HEK293 (cell line): Measurements from ENCODE around the gene CLDN7.
A peak's percentile ranks its signal among the peaks of the same experiment; 100 is the strongest.

Experiments
- CTCF ChIA-PET: fragments of 350-600 bp; formaldehyde crosslinking; extraction: SDS; loops from one replicate; lab custom pipeline; 2021; ENCODE audit warnings: antibody characterized with exemption; lab: Yijun Ruan, JAX
- POLR2A ChIA-PET: fragments of 300-600 bp; formaldehyde crosslinking; extraction: SDS; loops from one replicate; lab custom pipeline; 2020; ENCODE audit warnings: antibody characterized with exemption, inconsistent platforms; lab: Yijun Ruan, JAX
- H3K27ac ChIP-seq: fragments of 200-500 bp; sonication (Bioruptor generic); 2 replicates; pipeline ENCODE4 v1.5.1; 2014; ENCODE audit warnings: low read depth, low read length, control low read depth, inconsistent platforms; ENCODE audit errors: extremely low read depth
- H3K36me3 ChIP-seq, 2 experiments: fragments of 200-500 bp in 1 of 2; sonication (Bioruptor generic) in 1 of 2; 1 replicate in 1 of 2; 2 replicates in 1 of 2; pipeline ENCODE4 v1.5.1; 2014 to 2017; ENCODE audit warnings: inconsistent platforms in 2 of 2, low read length in 2 of 2; ENCODE audit not compliant: control insufficient read depth in 2 of 2, insufficient read depth in 1 of 2
- H3K4me1 ChIP-seq: fragments of 200-500 bp; sonication (Bioruptor generic); 2 replicates; pipeline ENCODE4 v1.5.1; 2014; ENCODE audit warnings: mild to moderate bottlenecking, low read length, inconsistent platforms; ENCODE audit not compliant: control insufficient read depth, insufficient read depth
- H3K4me3 ChIP-seq: 2 replicates; pipeline ENCODE4 v1.5.1; 2011; ENCODE audit warnings: low read depth, mild to moderate bottlenecking, control low read depth, low read length, moderate library complexity
- H3K9me3 ChIP-seq: fragments of 200-500 bp; sonication (Bioruptor generic); 2 replicates; pipeline ENCODE4 v1.5.1; 2014; ENCODE audit warnings: low read depth, low read length, inconsistent platforms; ENCODE audit not compliant: control insufficient read depth, insufficient read depth
- ELK4 ChIP-seq: IDR thresholded peaks from 2 replicates; pipeline ENCODE4 v1.6.1; 2011; ENCODE audit warnings: mild to moderate bottlenecking, low read depth, low read length, borderline replicate concordance
- GLIS2 ChIP-seq: fragments of 450-650 bp; formaldehyde crosslinking; IDR thresholded peaks from 2 replicates; pipeline ENCODE4 v1.5.1; 2016; ENCODE audit warnings: missing biosample characterization, missing genetic modification characterization
- HIC1 ChIP-seq: fragments of 450-650 bp; formaldehyde crosslinking; IDR thresholded peaks from 2 replicates; pipeline ENCODE4 v1.5.1; 2016; ENCODE audit warnings: missing biosample characterization, missing genetic modification characterization
- HOXA7 ChIP-seq: sonication (generic); formaldehyde crosslinking; IDR thresholded peaks from 2 replicates; pipeline ENCODE4 v1.8.1; 2022; ENCODE audit warnings: missing genetic modification reagents, borderline replicate concordance
- KLF10 ChIP-seq: fragments of 450-650 bp; IDR thresholded peaks from 2 replicates; pipeline ENCODE4 v1.5.1; 2018; ENCODE audit warnings: missing biosample characterization, mild to moderate bottlenecking, missing genetic modification characterization
- OVOL3 ChIP-seq: fragments of 450-650 bp; formaldehyde crosslinking; IDR thresholded peaks from 2 replicates; pipeline ENCODE4 v1.5.1; 2016; ENCODE audit warnings: missing biosample characterization, missing genetic modification characterization
- SCRT2 ChIP-seq: fragments of 450-650 bp; formaldehyde crosslinking; IDR thresholded peaks from 2 replicates; pipeline ENCODE4 v1.5.1; 2016; ENCODE audit warnings: missing biosample characterization, missing genetic modification characterization
- ZBTB44 ChIP-seq: fragments of 450-650 bp; IDR thresholded peaks from 2 replicates; pipeline ENCODE4 v1.5.1; 2018; ENCODE audit warnings: missing biosample characterization, mild to moderate bottlenecking, missing genetic modification characterization
- ZBTB6 ChIP-seq: fragments of 450-650 bp; formaldehyde crosslinking; IDR thresholded peaks from 2 replicates; pipeline ENCODE4 v1.5.1; 2017; ENCODE audit warnings: missing biosample characterization, missing genetic modification characterization
- ZNF10 ChIP-seq: fragments of 450-650 bp; formaldehyde crosslinking; IDR thresholded peaks from 2 replicates; pipeline ENCODE4 v1.5.1; 2017; ENCODE audit warnings: missing biosample characterization, missing genetic modification characterization
- ZNF19 ChIP-seq: fragments of 450-650 bp; formaldehyde crosslinking; IDR thresholded peaks from 2 replicates; pipeline ENCODE4; 2016; ENCODE audit warnings: missing biosample characterization, missing genetic modification characterization, low read depth
- ZNF23 ChIP-seq: fragments of 450-650 bp; formaldehyde crosslinking; IDR thresholded peaks from 2 replicates; pipeline ENCODE4 v1.5.1; 2016; ENCODE audit warnings: missing biosample characterization, missing genetic modification characterization, borderline replicate concordance
- ZNF473 ChIP-seq: fragments of 450-650 bp; formaldehyde crosslinking; IDR thresholded peaks from 2 replicates; pipeline ENCODE4 v1.5.1; 2017; ENCODE audit warnings: missing biosample characterization, missing genetic modification characterization
- ZNF561 ChIP-seq: fragments of 450-650 bp; IDR thresholded peaks from 2 replicates; pipeline ENCODE4 v1.5.1; 2018; ENCODE audit warnings: missing biosample characterization, missing genetic modification characterization, borderline replicate concordance
- ZNF658 ChIP-seq: fragments of 450-650 bp; formaldehyde crosslinking; IDR thresholded peaks from 2 replicates; pipeline ENCODE4; 2016; ENCODE audit warnings: missing biosample characterization, missing genetic modification characterization
- ZNF692 ChIP-seq: fragments of 450-650 bp; formaldehyde crosslinking; IDR thresholded peaks from 2 replicates; pipeline ENCODE4 v1.5.1; 2016; ENCODE audit warnings: missing biosample characterization, missing genetic modification characterization
- TF ChIP-seq, protein P1 (sequence below): fragments of 450-650 bp; formaldehyde crosslinking; IDR thresholded peaks from 2 replicates; pipeline ENCODE4 v1.5.1; 2016; ENCODE audit warnings: missing biosample characterization, missing genetic modification characterization, borderline replicate concordance
- TF ChIP-seq, protein P2 (sequence below): fragments of 450-650 bp; formaldehyde crosslinking; IDR thresholded peaks from 2 replicates; pipeline ENCODE4 v1.5.1; 2016; ENCODE audit warnings: missing biosample characterization, missing genetic modification characterization

Gene CLDN7

GRCh38 chr17:7222093-7222971 lies 39.9 kb downstream of the CLDN7 start (continued):
- TF ChIP-seq ELK4 (no peak), ZNF658 (tag by site-specific recombination) (no peak), KLF10 (tag by site-specific recombination) (no peak), OVOL3 (tag by site-specific recombination) (no peak), SCRT2 (tag by site-specific recombination) (peak; percentile 98), ZNF10 (tag by site-specific recombination) (no peak), ZNF561 (no peak), ZNF19 (tag by site-specific recombination) (no peak), ZNF692 (no peak), ZNF473 (tag by site-specific recombination) (no peak), HOXA7 (no peak)

DNA sequence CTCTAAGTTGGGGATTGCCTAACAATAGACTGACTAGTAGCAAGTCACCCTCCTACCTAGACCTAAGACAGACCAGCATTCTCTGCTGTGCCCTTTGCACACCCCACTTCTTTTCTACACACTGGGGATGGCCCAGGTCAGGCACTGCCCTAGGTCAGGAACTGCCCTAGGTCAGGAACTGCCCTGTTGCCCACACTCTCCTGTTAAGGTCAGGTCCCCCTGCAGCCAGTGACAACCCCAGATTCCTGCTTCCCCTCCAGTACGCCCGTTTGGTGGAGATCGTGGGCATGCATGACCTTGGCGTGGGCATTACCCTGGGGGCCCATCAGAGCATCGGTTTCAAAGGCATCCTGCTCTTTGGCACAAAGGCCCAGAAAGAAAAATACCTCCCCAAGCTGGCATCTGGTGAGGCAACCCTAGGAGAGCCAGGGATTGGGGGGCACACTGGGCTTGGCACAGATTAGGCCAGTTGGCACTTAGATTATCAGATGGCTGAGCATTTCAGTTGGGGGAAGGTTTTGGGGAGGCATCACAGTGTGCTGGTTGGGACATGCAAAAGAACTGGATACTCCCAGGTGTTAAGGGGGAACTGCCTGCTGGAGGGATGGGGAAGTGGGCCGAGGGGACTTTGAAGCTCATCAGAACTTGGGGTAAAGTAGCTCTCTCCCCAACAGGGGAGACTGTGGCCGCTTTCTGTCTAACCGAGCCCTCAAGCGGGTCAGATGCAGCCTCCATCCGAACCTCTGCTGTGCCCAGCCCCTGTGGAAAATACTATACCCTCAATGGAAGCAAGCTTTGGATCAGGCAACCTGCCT lies 40.8 kb downstream of the CLDN7 start:
- POLR2A ChIA-PET = interaction anchor here (0.5 to 9.8 kb wide), 19 partner anchors 7 to 936 kb away, joined by 3 to 284 read pairs (median 6); partner anchors contain the start of genes CTDNEP1, DVL2, ELP5 and GABARAP
- peak overlapping the region; percentile 49; the same call in 1 of the 2 replicates for H3K27ac ChIP-seq
- no peak for TF ChIP-seq KLF10 (tag by site-specific recombination)
- TF ChIP-seq ZBTB44 (tag by site-specific recombination) = no peak
- no peak for TF ChIP-seq ZNF23 (tag by site-specific recombination)
- peak; percentile 85 for TF ChIP-seq HIC1 (tag by site-specific recombination)
- TF ChIP-seq, protein P1, sequence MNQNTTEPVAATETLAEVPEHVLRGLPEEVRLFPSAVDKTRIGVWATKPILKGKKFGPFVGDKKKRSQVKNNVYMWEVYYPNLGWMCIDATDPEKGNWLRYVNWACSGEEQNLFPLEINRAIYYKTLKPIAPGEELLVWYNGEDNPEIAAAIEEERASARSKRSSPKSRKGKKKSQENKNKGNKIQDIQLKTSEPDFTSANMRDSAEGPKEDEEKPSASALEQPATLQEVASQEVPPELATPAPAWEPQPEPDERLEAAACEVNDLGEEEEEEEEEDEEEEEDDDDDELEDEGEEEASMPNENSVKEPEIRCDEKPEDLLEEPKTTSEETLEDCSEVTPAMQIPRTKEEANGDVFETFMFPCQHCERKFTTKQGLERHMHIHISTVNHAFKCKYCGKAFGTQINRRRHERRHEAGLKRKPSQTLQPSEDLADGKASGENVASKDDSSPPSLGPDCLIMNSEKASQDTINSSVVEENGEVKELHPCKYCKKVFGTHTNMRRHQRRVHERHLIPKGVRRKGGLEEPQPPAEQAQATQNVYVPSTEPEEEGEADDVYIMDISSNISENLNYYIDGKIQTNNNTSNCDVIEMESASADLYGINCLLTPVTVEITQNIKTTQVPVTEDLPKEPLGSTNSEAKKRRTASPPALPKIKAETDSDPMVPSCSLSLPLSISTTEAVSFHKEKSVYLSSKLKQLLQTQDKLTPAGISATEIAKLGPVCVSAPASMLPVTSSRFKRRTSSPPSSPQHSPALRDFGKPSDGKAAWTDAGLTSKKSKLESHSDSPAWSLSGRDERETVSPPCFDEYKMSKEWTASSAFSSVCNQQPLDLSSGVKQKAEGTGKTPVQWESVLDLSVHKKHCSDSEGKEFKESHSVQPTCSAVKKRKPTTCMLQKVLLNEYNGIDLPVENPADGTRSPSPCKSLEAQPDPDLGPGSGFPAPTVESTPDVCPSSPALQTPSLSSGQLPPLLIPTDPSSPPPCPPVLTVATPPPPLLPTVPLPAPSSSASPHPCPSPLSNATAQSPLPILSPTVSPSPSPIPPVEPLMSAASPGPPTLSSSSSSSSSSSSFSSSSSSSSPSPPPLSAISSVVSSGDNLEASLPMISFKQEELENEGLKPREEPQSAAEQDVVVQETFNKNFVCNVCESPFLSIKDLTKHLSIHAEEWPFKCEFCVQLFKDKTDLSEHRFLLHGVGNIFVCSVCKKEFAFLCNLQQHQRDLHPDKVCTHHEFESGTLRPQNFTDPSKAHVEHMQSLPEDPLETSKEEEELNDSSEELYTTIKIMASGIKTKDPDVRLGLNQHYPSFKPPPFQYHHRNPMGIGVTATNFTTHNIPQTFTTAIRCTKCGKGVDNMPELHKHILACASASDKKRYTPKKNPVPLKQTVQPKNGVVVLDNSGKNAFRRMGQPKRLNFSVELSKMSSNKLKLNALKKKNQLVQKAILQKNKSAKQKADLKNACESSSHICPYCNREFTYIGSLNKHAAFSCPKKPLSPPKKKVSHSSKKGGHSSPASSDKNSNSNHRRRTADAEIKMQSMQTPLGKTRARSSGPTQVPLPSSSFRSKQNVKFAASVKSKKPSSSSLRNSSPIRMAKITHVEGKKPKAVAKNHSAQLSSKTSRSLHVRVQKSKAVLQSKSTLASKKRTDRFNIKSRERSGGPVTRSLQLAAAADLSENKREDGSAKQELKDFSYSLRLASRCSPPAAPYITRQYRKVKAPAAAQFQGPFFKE (tag by site-specific recombination) = no peak
- TF ChIP-seq ZBTB6 (tag by site-specific recombination) = no peak
- TF ChIP-seq, protein P2, sequence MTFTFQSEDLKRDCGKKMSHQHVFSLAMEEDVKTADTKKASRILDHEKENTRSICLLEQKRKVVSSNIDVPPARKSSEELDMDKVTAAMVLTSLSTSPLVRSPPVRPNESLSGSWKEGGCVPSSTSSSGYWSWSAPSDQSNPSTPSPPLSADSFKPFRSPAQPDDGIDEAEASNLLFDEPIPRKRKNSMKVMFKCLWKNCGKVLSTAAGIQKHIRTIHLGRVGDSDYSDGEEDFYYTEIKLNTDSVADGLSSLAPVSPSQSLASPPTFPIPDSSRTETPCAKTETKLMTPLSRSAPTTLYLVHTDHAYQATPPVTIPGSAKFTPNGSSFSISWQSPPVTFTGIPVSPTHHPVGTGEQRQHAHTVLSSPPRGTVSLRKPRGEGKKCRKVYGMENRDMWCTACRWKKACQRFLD (tag by site-specific recombination) = no peak
- no peak for TF ChIP-seq GLIS2 (tag by site-specific recombination)
- no peak overlapping the region for H3K4me3 ChIP-seq
- no peaks in the 10 kb centered on the region for H3K9me3 ChIP-seq
- CTCF ChIA-PET = interaction anchor here (0.6 to 4.2 kb wide), 18 partner anchors 9 to 582 kb away, joined by 3 to 34 read pairs (median 6); partner anchors contain the start of genes DVL2, GABARAP, PHF23 and SLC2A4
- H3K4me1 ChIP-seq = peaks cover 3% of the 10 kb centered on the region; the same call in 1 of the 2 replicates
- peaks cover 20 to 55% of the 10 kb centered on the region in 2 experiments; a peak in 2 of 3 replicates for H3K36me3 ChIP-seq
